ENCODE results near the gene GRID1.

DNA sequence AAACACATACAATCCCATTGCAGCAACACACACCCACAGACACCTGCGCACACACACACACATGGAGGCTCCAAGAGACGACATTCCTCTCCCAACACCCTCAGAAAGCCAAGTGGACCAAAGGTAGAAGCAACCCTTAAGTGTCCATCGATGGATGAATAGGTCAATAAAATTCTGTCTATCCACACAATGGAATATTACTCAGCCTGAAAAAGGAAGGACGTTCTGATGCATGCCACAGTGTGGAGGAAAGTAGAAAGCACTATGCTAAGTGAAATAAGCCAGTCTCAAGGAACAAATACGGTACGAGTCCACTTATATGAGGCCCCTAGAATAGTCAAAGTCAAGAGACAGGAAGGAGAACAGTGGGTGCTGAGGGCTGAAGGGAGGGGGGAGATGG is 174.4 kb downstream of the GRID1 start:
- TF ChIP-seq, protein P1, sequence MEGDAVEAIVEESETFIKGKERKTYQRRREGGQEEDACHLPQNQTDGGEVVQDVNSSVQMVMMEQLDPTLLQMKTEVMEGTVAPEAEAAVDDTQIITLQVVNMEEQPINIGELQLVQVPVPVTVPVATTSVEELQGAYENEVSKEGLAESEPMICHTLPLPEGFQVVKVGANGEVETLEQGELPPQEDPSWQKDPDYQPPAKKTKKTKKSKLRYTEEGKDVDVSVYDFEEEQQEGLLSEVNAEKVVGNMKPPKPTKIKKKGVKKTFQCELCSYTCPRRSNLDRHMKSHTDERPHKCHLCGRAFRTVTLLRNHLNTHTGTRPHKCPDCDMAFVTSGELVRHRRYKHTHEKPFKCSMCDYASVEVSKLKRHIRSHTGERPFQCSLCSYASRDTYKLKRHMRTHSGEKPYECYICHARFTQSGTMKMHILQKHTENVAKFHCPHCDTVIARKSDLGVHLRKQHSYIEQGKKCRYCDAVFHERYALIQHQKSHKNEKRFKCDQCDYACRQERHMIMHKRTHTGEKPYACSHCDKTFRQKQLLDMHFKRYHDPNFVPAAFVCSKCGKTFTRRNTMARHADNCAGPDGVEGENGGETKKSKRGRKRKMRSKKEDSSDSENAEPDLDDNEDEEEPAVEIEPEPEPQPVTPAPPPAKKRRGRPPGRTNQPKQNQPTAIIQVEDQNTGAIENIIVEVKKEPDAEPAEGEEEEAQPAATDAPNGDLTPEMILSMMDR (conservative IDR thresholded peaks at IDR 0.05; ENCODE audit: low read depth, low read length), result no peak
- no peak for TF ChIP-seq EZH2phosphoT487 (IDR thresholded peaks at IDR 0.05; ENCODE audit: borderline replicate concordance, low read length)

Data from PC-3 (cell line).